HCT116 (cell line): Measurements from ENCODE around the gene TRPV4. TPM values are rescaled to one million over a fixed set of nuclear protein-coding genes. Genes with fewer than 3 reads are reported as not detected.
"Not testable (repeated sequence)": the region's sequence is repeated elsewhere in the genome, so short reads cannot be mapped to it uniquely, and the experiment has no call there.

Experiments
- ATAC-seq: fragments of 200-7000 bp; cut with Tn5 transposase; 2 replicates; pipeline ENCODE4 v1.9.1; 2020; ENCODE audit warnings: mild to moderate bottlenecking, moderate library complexity
- BruUV-seq: library from RNA; stranded (reverse); fragments of 400-500 nt; replicated peaks from 2 replicates; lab custom pipeline; 2021; lab: Mats Ljungman, UMichigan
- CTCF ChIA-PET: fragments of 300-600 bp; sonication (Branson Sonifier 250); formaldehyde crosslinking; loops from one replicate; lab custom pipeline; 2021; ENCODE audit warnings: antibody characterized with exemption; lab: Charles Lee
- POLR2A ChIA-PET: fragments of 300-600, 350-600 bp; sonication (Branson Sonifier 250); formaldehyde crosslinking; loops from one replicate; lab custom pipeline; 2021; ENCODE audit warnings: antibody characterized with exemption; lab: Charles Lee
- RAD21 ChIA-PET, 2 experiments: fragments of 300-600 bp; sonication (Branson Sonifier 250); formaldehyde crosslinking; loops; one replicate each; lab custom pipeline; 2023; ENCODE audit warnings: low total read pairs in 2 of 2; ENCODE audit not compliant: uncharacterized antibody in 2 of 2, unreplicated experiment in 2 of 2, low non-redundant PET in 1 of 2; lab: Charles Lee
- DNase-seq: peaks from one replicate; pipeline ENCODE4 v3.0.0-alpha.2; 2010; ENCODE audit warnings: low read depth, low spot score
- H2AFZ ChIP-seq: fragments of 200-600 bp; shearing (Covaris generic), sonication (generic); 2 replicates; pipeline ENCODE4 v1.6.1; 2017; ENCODE audit warnings: low read depth, mixed run types, mixed read lengths, antibody characterized with exemption, low read length; ENCODE audit not compliant: poor library complexity, severe bottlenecking
- H3K27ac ChIP-seq: 2 replicates; pipeline ENCODE4 v1.5.1; 2012; ENCODE audit warnings: low read depth, low read length
- H3K27me3 ChIP-seq: fragments of 200-600 bp; sonication (generic); 2 replicates; pipeline ENCODE4 v1.6.1; 2016; ENCODE audit warnings: mixed run types, low read length, mixed read lengths; ENCODE audit not compliant: insufficient read depth
- H3K36me3 ChIP-seq, 2 experiments: fragments of 200-500 bp in 1 of 2; fragments of 200-600 bp in 1 of 2; sonication (Bioruptor generic) in 1 of 2; sonication (generic) in 1 of 2; 2 replicates each; pipeline versions ENCODE4 v1.5.1 to v1.6.1; 2014 to 2016; ENCODE audit warnings: low read length in 2 of 2, inconsistent platforms in 1 of 2, mixed read lengths in 1 of 2, mixed run types in 1 of 2; ENCODE audit not compliant: insufficient read depth in 2 of 2, control insufficient read depth in 1 of 2
- H3K4me1 ChIP-seq, 2 experiments: fragments of 200-600 bp in 1 of 2; sonication (generic) in 1 of 2; 2 replicates each; pipeline versions ENCODE4 v1.5.1 to v1.6.1; 2012 to 2017; ENCODE audit warnings: low read length in 2 of 2, inconsistent platforms in 1 of 2, mild to moderate bottlenecking in 1 of 2, mixed read lengths in 1 of 2, mixed run types in 1 of 2, moderate library complexity in 1 of 2; ENCODE audit not compliant: insufficient read depth in 2 of 2, control insufficient read depth in 1 of 2
- H3K4me2 ChIP-seq: fragments of 200-600 bp; sonication (generic); 2 replicates; pipeline ENCODE4 v1.6.1; 2017; ENCODE audit warnings: mixed run types, low read length, mixed read lengths
- H3K4me3 ChIP-seq, 2 experiments: fragments of 200-600 bp in 1 of 2; sonication (generic) in 1 of 2; replicated peaks in 1 of 2; 2 replicates each; pipeline ENCODE4 v1.5.1; 2011 to 2016; ENCODE audit warnings: low read length in 2 of 2, control low read depth in 1 of 2, low read depth in 1 of 2, mild to moderate bottlenecking in 1 of 2, mixed read lengths in 1 of 2, mixed run types in 1 of 2
- H3K79me2 ChIP-seq: fragments of 200-600 bp; sonication (generic); 2 replicates; pipeline ENCODE4 v1.6.1; 2017; ENCODE audit warnings: mild to moderate bottlenecking, mixed run types, low read length, moderate library complexity, mixed read lengths; ENCODE audit not compliant: insufficient read depth
- H3K9ac ChIP-seq: fragments of 200-600 bp; sonication (generic); 2 replicates; pipeline ENCODE4 v1.6.1; 2016; ENCODE audit warnings: low read length, mixed read lengths
- H3K9me2 ChIP-seq: fragments of 200-600 bp; sonication (generic), shearing (Covaris generic); 2 replicates; pipeline ENCODE4 v1.6.1; 2017; ENCODE audit warnings: mixed run types, mild to moderate bottlenecking, moderate library complexity; ENCODE audit not compliant: insufficient read depth
- H3K9me3 ChIP-seq, 2 experiments: fragments of 200-500 bp in 1 of 2; fragments of 200-600 bp in 1 of 2; sonication (Bioruptor generic) in 1 of 2; sonication (generic) in 1 of 2; 2 replicates each; pipeline ENCODE4 v1.6.1; 2014 to 2017; ENCODE audit warnings: low read length in 2 of 2, mixed read lengths in 2 of 2, inconsistent platforms in 1 of 2, low read depth in 1 of 2, mild to moderate bottlenecking in 1 of 2, mixed run types in 1 of 2, moderate library complexity in 1 of 2; ENCODE audit not compliant: control insufficient read depth in 1 of 2, insufficient read depth in 1 of 2
- H4K20me1 ChIP-seq: fragments of 200-600 bp; sonication (generic), shearing (Covaris generic); 2 replicates; pipeline ENCODE4 v1.6.1; 2017; ENCODE audit warnings: mixed run types, mild to moderate bottlenecking, moderate library complexity; ENCODE audit not compliant: insufficient read depth
- ATF3 ChIP-seq: IDR thresholded peaks from 2 replicates; pipeline ENCODE4 v1.6.1; 2012
- CTCF ChIP-seq, 3 experiments: fragments of 200-600 bp in 1 of 3; sonication (generic) in 1 of 3; IDR thresholded peaks in 2 of 3; conservative IDR thresholded peaks in 1 of 3; 2 replicates each; pipeline ENCODE4 v1.5.1; 2012 to 2017; ENCODE audit warnings: low read depth in 2 of 3, low read length in 2 of 3, antibody characterized with exemption in 1 of 3, borderline replicate concordance in 1 of 3, control low read depth in 1 of 3, mild to moderate bottlenecking in 1 of 3, mixed read lengths in 1 of 3, mixed run types in 1 of 3, moderate library complexity in 1 of 3; ENCODE audit not compliant: insufficient read depth in 1 of 3
- EGR1 ChIP-seq: IDR thresholded peaks from 2 replicates; pipeline ENCODE4 v1.6.1; 2012; ENCODE audit warnings: low read depth
- FOSL1 ChIP-seq: IDR thresholded peaks from 2 replicates; pipeline ENCODE4 v1.6.1; 2012; ENCODE audit warnings: low read depth
- JUND ChIP-seq: IDR thresholded peaks from 2 replicates; pipeline ENCODE4 v1.6.1; 2012
- intact Hi-C: fragments of 100-400 bp; cut with micrococcal nuclease; formaldehyde crosslinking; loops from 2 replicates; pipeline ENCODE4 v1.10.0; 2022
- total RNA-seq: library from RNA; stranded (reverse); gene quantifications from one replicate; pipeline ENCODE4 v1.2.1, GENCODE V29; 2021; ENCODE audit not compliant: unreplicated experiment

Gene TRPV4
- total RNA-seq, 1 experiment from 2014 or later: 0.54 TPM

GRCh38 chr12:109863847-109864712, 30.9 kb upstream of the TRPV4 start:
- no TSS peak for BruUV-seq
- DNase-seq (no peak), ATAC-seq (no peak)
- intact Hi-C loops: no loop called here
- no peak overlapping the region for H3K4me2 ChIP-seq
- RAD21 ChIA-PET: no interaction called here
- POLR2A ChIA-PET: no interaction called here
- H3K9me3 ChIP-seq: no peaks in the 10 kb centered on the region
- no peaks in the 10 kb centered on the region for H4K20me1 ChIP-seq
- H3K27me3 ChIP-seq: no peaks in the 10 kb centered on the region
- H3K4me3 ChIP-seq: no peak overlapping the region
- no peak overlapping the region for H3K9ac ChIP-seq
- no peaks in the 10 kb centered on the region for H3K36me3 ChIP-seq
- H2AFZ ChIP-seq: no peak overlapping the region
- H3K27ac ChIP-seq: no peak overlapping the region
- no peaks in the 10 kb centered on the region; the same call in 1 of the 2 replicates for H3K79me2 ChIP-seq
- TF ChIP-seq CTCF (IDR thresholded peaks at IDR 0.05 in 2 of 3, conservative IDR thresholded peaks at IDR 0.05 in 1 of 3; ENCODE audit: borderline replicate concordance in 1 of 3, insufficient read depth in 1 of 3, low read depth in 2 of 3, low read length in 2 of 3) (no peak), JUND (no peak), FOSL1 (no peak), EGR1 (no peak), ATF3 (no peak)
- H3K4me1 ChIP-seq: 0 out of 4 replicates have a peak, but pooled peaks cover 0 to 5% of the 10 kb centered on the region in 2 experiments
- CTCF ChIA-PET: interaction anchor here (3.3 kb wide), 1 partner anchor 11 kb away, joined by 9 read pairs; no protein-coding TSS in a partner anchor
- no peaks in the 10 kb centered on the region for H3K9me2 ChIP-seq

GRCh38 chr12:109862491-109862890, 29.3 kb upstream of the TRPV4 start:
- H3K27ac ChIP-seq, intact Hi-C loops, H3K27me3 ChIP-seq, H3K36me3 ChIP-seq, H3K4me1 ChIP-seq, H3K9me3 ChIP-seq, POLR2A ChIA-PET, H3K79me2 ChIP-seq, H3K4me2 ChIP-seq, H2AFZ ChIP-seq, BruUV-seq, H4K20me1 ChIP-seq, DNase-seq, H3K9ac ChIP-seq, RAD21 ChIA-PET, ATAC-seq, H3K9me2 ChIP-seq, H3K4me3 ChIP-seq: not testable (repeated sequence)
- CTCF ChIA-PET: interaction anchor here (3.3 kb wide), 1 partner anchor 9 kb away, joined by 9 read pairs; no protein-coding TSS in a partner anchor
